ENCODE measurements around the gene DEPDC1B.

GRCh38 chr5:60738933-60739332 lies 39.0 kb upstream of the DEPDC1B start:
- TF ChIP-seq CTCF (IDR thresholded peaks at IDR 0.05; ENCODE audit: borderline replicate concordance, extremely low read depth, low read length, poor library complexity, severe bottlenecking) (no peak), EZH2 (IDR thresholded peaks at IDR 0.05; ENCODE audit: borderline replicate concordance, low read depth, low read length, severe bottlenecking) (no peak)

Data from DND-41 (cell line).